Measurements from ENCODE around the gene ZNF385A. TPM values are rescaled to one million over a fixed set of nuclear protein-coding genes. Genes with fewer than 3 reads are reported as not detected.

ZNF385A gene
- total and polyA plus RNA-seq, 2 experiments from 2014 or later, result 10.9 to 21.7 TPM

DNA sequence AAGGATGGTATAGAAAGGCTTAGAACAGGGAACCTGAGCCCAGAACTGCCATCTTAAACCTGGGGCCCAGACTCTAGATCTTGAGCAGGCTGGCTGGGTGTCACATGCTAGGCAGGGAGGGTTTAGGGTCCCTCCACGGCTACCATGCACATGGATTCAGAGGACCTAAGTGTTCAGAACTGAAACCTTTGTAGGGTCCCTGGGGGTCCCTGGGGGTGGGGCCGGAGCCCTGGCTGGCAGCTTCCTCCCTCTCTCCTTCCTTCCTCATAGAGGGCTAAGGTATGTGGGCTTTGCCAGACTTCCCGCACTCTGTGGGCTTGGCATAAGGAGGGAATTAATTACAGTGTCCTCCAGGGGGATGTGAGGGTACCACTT is 4.6 kb upstream of the ZNF385A start (continued):
- TF ChIP-seq, protein P1, sequence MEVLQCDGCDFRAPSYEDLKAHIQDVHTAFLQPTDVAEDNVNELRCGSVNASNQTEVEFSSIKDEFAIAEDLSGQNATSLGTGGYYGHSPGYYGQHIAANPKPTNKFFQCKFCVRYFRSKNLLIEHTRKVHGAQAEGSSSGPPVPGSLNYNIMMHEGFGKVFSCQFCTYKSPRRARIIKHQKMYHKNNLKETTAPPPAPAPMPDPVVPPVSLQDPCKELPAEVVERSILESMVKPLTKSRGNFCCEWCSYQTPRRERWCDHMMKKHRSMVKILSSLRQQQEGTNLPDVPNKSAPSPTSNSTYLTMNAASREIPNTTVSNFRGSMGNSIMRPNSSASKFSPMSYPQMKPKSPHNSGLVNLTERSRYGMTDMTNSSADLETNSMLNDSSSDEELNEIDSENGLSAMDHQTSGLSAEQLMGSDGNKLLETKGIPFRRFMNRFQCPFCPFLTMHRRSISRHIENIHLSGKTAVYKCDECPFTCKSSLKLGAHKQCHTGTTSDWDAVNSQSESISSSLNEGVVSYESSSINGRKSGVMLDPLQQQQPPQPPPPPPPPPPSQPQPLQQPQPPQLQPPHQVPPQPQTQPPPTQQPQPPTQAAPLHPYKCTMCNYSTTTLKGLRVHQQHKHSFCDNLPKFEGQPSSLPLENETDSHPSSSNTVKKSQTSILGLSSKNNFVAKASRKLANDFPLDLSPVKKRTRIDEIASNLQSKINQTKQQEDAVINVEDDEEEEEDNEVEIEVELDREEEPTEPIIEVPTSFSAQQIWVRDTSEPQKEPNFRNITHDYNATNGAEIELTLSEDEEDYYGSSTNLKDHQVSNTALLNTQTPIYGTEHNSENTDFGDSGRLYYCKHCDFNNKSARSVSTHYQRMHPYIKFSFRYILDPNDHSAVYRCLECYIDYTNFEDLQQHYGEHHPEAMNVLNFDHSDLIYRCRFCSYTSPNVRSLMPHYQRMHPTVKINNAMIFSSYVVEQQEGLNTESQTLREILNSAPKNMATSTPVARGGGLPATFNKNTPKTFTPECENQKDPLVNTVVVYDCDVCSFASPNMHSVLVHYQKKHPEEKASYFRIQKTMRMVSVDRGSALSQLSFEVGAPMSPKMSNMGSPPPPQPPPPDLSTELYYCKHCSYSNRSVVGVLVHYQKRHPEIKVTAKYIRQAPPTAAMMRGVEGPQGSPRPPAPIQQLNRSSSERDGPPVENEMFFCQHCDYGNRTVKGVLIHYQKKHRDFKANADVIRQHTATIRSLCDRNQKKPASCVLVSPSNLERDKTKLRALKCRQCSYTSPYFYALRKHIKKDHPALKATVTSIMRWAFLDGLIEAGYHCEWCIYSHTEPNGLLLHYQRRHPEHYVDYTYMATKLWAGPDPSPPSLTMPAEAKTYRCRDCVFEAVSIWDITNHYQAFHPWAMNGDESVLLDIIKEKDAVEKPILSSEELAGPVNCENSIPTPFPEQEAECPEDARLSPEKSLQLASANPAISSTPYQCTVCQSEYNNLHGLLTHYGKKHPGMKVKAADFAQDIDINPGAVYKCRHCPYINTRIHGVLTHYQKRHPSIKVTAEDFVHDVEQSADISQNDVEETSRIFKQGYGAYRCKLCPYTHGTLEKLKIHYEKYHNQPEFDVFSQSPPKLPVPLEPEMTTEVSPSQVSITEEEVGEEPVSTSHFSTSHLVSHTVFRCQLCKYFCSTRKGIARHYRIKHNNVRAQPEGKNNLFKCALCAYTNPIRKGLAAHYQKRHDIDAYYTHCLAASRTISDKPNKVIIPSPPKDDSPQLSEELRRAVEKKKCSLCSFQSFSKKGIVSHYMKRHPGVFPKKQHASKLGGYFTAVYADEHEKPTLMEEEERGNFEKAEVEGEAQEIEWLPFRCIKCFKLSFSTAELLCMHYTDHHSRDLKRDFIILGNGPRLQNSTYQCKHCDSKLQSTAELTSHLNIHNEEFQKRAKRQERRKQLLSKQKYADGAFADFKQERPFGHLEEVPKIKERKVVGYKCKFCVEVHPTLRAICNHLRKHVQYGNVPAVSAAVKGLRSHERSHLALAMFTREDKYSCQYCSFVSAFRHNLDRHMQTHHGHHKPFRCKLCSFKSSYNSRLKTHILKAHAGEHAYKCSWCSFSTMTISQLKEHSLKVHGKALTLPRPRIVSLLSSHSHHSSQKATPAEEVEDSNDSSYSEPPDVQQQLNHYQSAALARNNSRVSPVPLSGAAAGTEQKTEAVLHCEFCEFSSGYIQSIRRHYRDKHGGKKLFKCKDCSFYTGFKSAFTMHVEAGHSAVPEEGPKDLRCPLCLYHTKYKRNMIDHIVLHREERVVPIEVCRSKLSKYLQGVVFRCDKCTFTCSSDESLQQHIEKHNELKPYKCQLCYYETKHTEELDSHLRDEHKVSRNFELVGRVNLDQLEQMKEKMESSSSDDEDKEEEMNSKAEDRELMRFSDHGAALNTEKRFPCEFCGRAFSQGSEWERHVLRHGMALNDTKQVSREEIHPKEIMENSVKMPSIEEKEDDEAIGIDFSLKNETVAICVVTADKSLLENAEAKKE (CRISPR knock-in tag; IDR thresholded peaks at IDR 0.05), result no peak
- TF ChIP-seq, protein P2, sequence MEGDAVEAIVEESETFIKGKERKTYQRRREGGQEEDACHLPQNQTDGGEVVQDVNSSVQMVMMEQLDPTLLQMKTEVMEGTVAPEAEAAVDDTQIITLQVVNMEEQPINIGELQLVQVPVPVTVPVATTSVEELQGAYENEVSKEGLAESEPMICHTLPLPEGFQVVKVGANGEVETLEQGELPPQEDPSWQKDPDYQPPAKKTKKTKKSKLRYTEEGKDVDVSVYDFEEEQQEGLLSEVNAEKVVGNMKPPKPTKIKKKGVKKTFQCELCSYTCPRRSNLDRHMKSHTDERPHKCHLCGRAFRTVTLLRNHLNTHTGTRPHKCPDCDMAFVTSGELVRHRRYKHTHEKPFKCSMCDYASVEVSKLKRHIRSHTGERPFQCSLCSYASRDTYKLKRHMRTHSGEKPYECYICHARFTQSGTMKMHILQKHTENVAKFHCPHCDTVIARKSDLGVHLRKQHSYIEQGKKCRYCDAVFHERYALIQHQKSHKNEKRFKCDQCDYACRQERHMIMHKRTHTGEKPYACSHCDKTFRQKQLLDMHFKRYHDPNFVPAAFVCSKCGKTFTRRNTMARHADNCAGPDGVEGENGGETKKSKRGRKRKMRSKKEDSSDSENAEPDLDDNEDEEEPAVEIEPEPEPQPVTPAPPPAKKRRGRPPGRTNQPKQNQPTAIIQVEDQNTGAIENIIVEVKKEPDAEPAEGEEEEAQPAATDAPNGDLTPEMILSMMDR (conservative IDR thresholded peaks at IDR 0.05; ENCODE audit: low read depth in 2 of 2), result no peak
- no peak for TF ChIP-seq POLR2AphosphoS5 (IDR thresholded peaks at IDR 0.05; ENCODE audit: low read depth)

DNA sequence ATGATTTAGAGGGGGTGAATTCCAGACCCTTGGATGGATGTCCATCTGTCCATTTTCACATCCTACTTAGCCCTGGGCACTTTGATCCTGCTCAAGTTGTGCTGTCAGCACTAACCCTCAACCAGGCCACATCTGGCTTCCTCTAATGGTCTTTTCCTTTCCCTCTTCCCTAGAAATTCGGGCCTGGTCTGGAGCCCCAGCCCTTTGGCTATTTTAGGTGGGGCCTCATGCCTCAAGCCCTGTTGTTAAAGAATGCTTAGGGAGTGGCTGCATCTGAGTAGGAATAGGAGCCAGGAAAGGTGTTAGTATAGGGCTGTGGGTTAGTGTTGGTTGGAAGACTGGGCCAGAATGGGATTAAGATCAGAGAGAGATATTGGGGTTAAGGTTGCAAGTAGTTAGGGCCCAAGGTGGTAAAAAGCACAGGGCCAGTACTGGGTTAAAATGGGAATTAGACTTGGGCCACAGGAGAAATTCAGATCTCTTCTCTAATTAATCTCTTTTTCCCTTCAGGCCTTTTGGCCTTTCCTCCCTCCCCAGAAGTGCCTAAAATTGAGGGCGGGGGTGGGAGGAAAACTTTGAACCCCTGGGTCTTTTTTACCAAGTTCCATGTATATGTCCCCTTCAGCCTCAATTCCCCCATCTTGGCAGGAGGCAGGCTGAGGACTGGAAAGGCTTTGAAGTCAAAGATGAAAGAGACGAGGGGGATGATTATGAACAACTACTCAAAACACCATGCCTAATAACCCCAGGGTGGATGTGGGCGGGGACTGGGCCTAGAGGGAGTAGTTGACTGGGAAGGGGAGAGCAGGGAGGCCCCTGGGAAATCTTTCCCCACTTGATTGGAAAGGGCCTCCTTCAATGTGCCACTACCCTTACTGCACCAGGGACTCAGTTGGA is 4.0 kb upstream of the ZNF385A start:
- H3K4me2 ChIP-seq, result peak overlapping the region; percentile 97
- 0 out of 2 replicates have a peak overlapping the region, but pooled peaks have one; percentile 78 for H3K27ac ChIP-seq (ENCODE audit: low read depth)
- DNase-seq (ENCODE audit: low spot score) (no peak), ATAC-seq (no peak)
- Mint-ChIP-seq H3K36me3 (ENCODE audit: low read depth) (0 out of 3 replicates have a peak, but pooled peaks cover under 1% of the 10 kb centered on the region), H3K4me1 (peaks cover 78% of the 10 kb centered on the region), H3K4me3 (no peak overlapping the region; the same call in 2 of the 3 replicates), H3K27me3 (ENCODE audit: insufficient read depth, low read depth, poor library complexity) (peaks cover 20% of the 10 kb centered on the region), H3K9me3 (no peaks in the 10 kb centered on the region), H3K27ac (no peak overlapping the region)
- H3K36me3 ChIP-seq (ENCODE audit: insufficient read depth), result no peaks in the 10 kb centered on the region
- no peaks in the 10 kb centered on the region for H3K79me2 ChIP-seq (replicated peaks; ENCODE audit: insufficient read depth)
- H2AFZ ChIP-seq, result no peak overlapping the region
- peaks cover 18% of the 10 kb centered on the region for H3K27me3 ChIP-seq (ENCODE audit: insufficient read depth)
- H3K4me3 ChIP-seq, result no peak overlapping the region
- 0 out of 2 replicates have a peak, but pooled peaks cover 6% of the 10 kb centered on the region for H3K9me2 ChIP-seq (ENCODE audit: insufficient read depth)
- H3K4me1 ChIP-seq (ENCODE audit: insufficient read depth), result peaks cover 82% of the 10 kb centered on the region
- no peaks in the 10 kb centered on the region for H4K20me1 ChIP-seq (replicated peaks; ENCODE audit: insufficient read depth)
- H3F3A ChIP-seq (replicated peaks; ENCODE audit: low read depth), result peaks cover 15% of the 10 kb centered on the region; the same call in 1 of the 2 replicates
- TF ChIP-seq, protein P3, sequence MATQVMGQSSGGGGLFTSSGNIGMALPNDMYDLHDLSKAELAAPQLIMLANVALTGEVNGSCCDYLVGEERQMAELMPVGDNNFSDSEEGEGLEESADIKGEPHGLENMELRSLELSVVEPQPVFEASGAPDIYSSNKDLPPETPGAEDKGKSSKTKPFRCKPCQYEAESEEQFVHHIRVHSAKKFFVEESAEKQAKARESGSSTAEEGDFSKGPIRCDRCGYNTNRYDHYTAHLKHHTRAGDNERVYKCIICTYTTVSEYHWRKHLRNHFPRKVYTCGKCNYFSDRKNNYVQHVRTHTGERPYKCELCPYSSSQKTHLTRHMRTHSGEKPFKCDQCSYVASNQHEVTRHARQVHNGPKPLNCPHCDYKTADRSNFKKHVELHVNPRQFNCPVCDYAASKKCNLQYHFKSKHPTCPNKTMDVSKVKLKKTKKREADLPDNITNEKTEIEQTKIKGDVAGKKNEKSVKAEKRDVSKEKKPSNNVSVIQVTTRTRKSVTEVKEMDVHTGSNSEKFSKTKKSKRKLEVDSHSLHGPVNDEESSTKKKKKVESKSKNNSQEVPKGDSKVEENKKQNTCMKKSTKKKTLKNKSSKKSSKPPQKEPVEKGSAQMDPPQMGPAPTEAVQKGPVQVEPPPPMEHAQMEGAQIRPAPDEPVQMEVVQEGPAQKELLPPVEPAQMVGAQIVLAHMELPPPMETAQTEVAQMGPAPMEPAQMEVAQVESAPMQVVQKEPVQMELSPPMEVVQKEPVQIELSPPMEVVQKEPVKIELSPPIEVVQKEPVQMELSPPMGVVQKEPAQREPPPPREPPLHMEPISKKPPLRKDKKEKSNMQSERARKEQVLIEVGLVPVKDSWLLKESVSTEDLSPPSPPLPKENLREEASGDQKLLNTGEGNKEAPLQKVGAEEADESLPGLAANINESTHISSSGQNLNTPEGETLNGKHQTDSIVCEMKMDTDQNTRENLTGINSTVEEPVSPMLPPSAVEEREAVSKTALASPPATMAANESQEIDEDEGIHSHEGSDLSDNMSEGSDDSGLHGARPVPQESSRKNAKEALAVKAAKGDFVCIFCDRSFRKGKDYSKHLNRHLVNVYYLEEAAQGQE (IDR thresholded peaks at IDR 0.05; ENCODE audit: unreplicated experiment), result no peak
- TF ChIP-seq ZNF114 (CRISPR knock-in tag; IDR thresholded peaks at IDR 0.05) (no peak), EZH2 (IDR thresholded peaks at IDR 0.05; ENCODE audit: low read depth, unreplicated experiment) (no peak)
- TF ChIP-seq, protein P2 (conservative IDR thresholded peaks at IDR 0.05; ENCODE audit: low read depth in 2 of 2), result no peak
- TF ChIP-seq, protein P4, sequence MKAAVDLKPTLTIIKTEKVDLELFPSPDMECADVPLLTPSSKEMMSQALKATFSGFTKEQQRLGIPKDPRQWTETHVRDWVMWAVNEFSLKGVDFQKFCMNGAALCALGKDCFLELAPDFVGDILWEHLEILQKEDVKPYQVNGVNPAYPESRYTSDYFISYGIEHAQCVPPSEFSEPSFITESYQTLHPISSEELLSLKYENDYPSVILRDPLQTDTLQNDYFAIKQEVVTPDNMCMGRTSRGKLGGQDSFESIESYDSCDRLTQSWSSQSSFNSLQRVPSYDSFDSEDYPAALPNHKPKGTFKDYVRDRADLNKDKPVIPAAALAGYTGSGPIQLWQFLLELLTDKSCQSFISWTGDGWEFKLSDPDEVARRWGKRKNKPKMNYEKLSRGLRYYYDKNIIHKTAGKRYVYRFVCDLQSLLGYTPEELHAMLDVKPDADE (IDR thresholded peaks at IDR 0.05), result no peak
